Upper lobe of left lung (tissue), 6 donors: ENCODE data around the gene HTR6. TPM values are rescaled to one million over a fixed set of nuclear protein-coding genes. Genes with fewer than 3 reads are reported as not detected.

Source experiments
- ATAC-seq, 2 donors: fragments of 200-7000 bp; cut with Tn5 transposase; one replicate each; pipeline ENCODE4 v1.9.1; 2022; ENCODE audit warnings: mild to moderate bottlenecking in 2 of 2, moderate library complexity in 2 of 2; ENCODE audit not compliant: low FRiP score in 2 of 2
- DNase-seq, 2 donors: peaks; one replicate each; pipeline ENCODE4 v3.0.0-alpha.2; 2019 to 2020
- H3K27ac ChIP-seq, 4 donors: fragments of 200-600 bp; sonication (generic); one replicate each; pipeline ENCODE4 v1.5.1; 2016 to 2019
- H3K27me3 ChIP-seq, 4 donors: fragments of 200-600 bp; sonication (generic); one replicate each; pipeline ENCODE4 v1.5.1; 2017 to 2019
- H3K36me3 ChIP-seq, 4 donors: fragments of 200-600 bp; sonication (generic); one replicate each; pipeline ENCODE4 v1.5.1; 2016 to 2019
- H3K4me1 ChIP-seq, 4 donors: fragments of 200-600 bp; sonication (generic); one replicate each; pipeline ENCODE4 v1.5.1; 2018 to 2019
- H3K4me3 ChIP-seq, 4 donors: fragments of 200-600 bp; sonication (generic); one replicate each; pipeline ENCODE4 v1.5.1; 2017 to 2019; ENCODE audit warnings: mild to moderate bottlenecking in 2 of 4, moderate library complexity in 1 of 4
- H3K9me3 ChIP-seq, 4 donors: fragments of 200-600 bp; sonication (generic); one replicate each; pipeline ENCODE4 v1.5.1; 2018 to 2019
- CTCF ChIP-seq, 6 experiments: fragments of 450-650 bp in 4 of 6; fragments of 200-600 bp in 2 of 6; sonication (generic) in 2 of 6; IDR thresholded peaks; one replicate each; pipeline ENCODE4 v1.5.1; 2016 to 2019; ENCODE audit warnings: antibody characterized with exemption in 6 of 6
- EP300 ChIP-seq, 4 donors: sonication (generic); formaldehyde crosslinking; IDR thresholded peaks; one replicate each; pipeline ENCODE4 v1.5.1; 2017; ENCODE audit warnings: antibody characterized with exemption in 4 of 4, control low read depth in 2 of 4
- POLR2A ChIP-seq, 4 donors: fragments of 450-650 bp; IDR thresholded peaks; one replicate each; pipeline ENCODE4 v1.5.1; 2016 to 2017; ENCODE audit warnings: antibody characterized with exemption in 4 of 4, mild to moderate bottlenecking in 2 of 4
- POLR2AphosphoS5 ChIP-seq, 2 donors: sonication (generic); formaldehyde crosslinking; IDR thresholded peaks; one replicate each; pipeline ENCODE4 v1.5.1; 2017; ENCODE audit warnings: antibody characterized with exemption in 2 of 2
- WGBS, 2 donors: methylation state at CpG; one replicate each; pipeline ENCODE4 v1.1.5; 2017 to 2018; 5-methylcytosine and 5-hydroxymethylcytosine counted together
- total RNA-seq, 6 donors: library from RNA; depleted of rRNA in 4 of 6; stranded (reverse); fragments of >200 nt in 4 of 6; gene quantifications; one replicate each; pipeline versions ENCODE4 v1.1.0 to v1.2.1, GENCODE V29; 2016 to 2021
- donor health status: DM: no; HTN: no; CAD: no; lungs with moderate emphysema.
- donor health status: DM: no; HTN: yes; CAD: no; lungs with severe emphysema.

Gene HTR6
- total RNA-seq, 6 donors from 2014 or later = not detected

- no peak overlapping the region for H3K4me3 ChIP-seq
- no peak for DNase-seq
Measured at GRCh38 chr1:19619697-19620384, 44.8 kb upstream of the HTR6 start.

GRCh38 chr1:19620786-19621185 is 43.9 kb upstream of the HTR6 start:
- H3K27ac ChIP-seq = peak overlapping the region in 1 of 4 donors; percentile 14
- whole genome bisulfite sequencing, 2 donors = 88 to 92% methylated on average over 3 of the region's 3 CpGs
- ATAC-seq (peak in 1 of 2 donors; percentile 90), DNase-seq (no peak)
- peaks cover 0 to 28% (median 20%) of the 10 kb centered on the region in 4 donors for H3K36me3 ChIP-seq
- TF ChIP-seq POLR2A (IDR thresholded peaks at IDR 0.05) (no peak), POLR2AphosphoS5 (IDR thresholded peaks at IDR 0.05) (no peak), EP300 (IDR thresholded peaks at IDR 0.05) (no peak)
- H3K9me3 ChIP-seq = no peaks in the 10 kb centered on the region
- H3K4me1 ChIP-seq = peaks cover 0 to 6% (median 2%) of the 10 kb centered on the region in 4 donors
- H3K27me3 ChIP-seq = no peaks in the 10 kb centered on the region
- no peak overlapping the region for H3K4me3 ChIP-seq

More at GRCh38 chr1:19619697-19620384, 44.8 kb upstream of the HTR6 start:
- peaks cover 0 to 6% (median 2%) of the 10 kb centered on the region in 4 donors for H3K4me1 ChIP-seq
- peaks cover 0 to 21% (median 13%) of the 10 kb centered on the region in 4 donors for H3K36me3 ChIP-seq
- no peaks in the 10 kb centered on the region for H3K9me3 ChIP-seq
- ATAC-seq = no peak
- 61 to 69% methylated on average over 3 of the region's 3 CpGs for WGBS, 2 donors
- H3K27ac ChIP-seq = no peak overlapping the region
- no peaks in the 10 kb centered on the region for H3K27me3 ChIP-seq
- TF ChIP-seq EP300 (IDR thresholded peaks at IDR 0.05) = no peak
- no peak for TF ChIP-seq POLR2AphosphoS5 (IDR thresholded peaks at IDR 0.05)
- no peak for TF ChIP-seq CTCF (IDR thresholded peaks at IDR 0.05)
- TF ChIP-seq POLR2A (IDR thresholded peaks at IDR 0.05) = no peak

- H3K9me3 ChIP-seq = no peaks in the 10 kb centered on the region
- H3K4me1 ChIP-seq = peaks cover 0 to 6% (median 2%) of the 10 kb centered on the region in 4 donors
- ATAC-seq (peak in 1 of 2 donors; percentile 64), DNase-seq (no peak)
- H3K27ac ChIP-seq = peak overlapping the region in 3 of 4 donors; percentile 3 to 17 (median 14)
- TF ChIP-seq POLR2AphosphoS5 (IDR thresholded peaks at IDR 0.05) (no peak), POLR2A (IDR thresholded peaks at IDR 0.05) (no peak), EP300 (IDR thresholded peaks at IDR 0.05) (no peak), CTCF (IDR thresholded peaks at IDR 0.05) (no peak)
- H3K36me3 ChIP-seq = peaks cover 0 to 31% (median 23%) of the 10 kb centered on the region in 4 donors
- H3K27me3 ChIP-seq = no peaks in the 10 kb centered on the region
- H3K4me3 ChIP-seq = no peak overlapping the region
- 84 to 92% methylated on average over 4 of the region's 4 CpGs for WGBS, 2 donors
Measured at GRCh38 chr1:19621274-19621950, 43.3 kb upstream of the HTR6 start.

- Histone ChIP-seq H3K27ac (no peak overlapping the region), H3K4me3 (no peak overlapping the region), H3K36me3 (peaks cover 6 to 39% (median 31%) of the 10 kb centered on the region in 4 donors), H3K27me3 (no peaks in the 10 kb centered on the region), H3K9me3 (no peaks in the 10 kb centered on the region), H3K4me1 (peaks cover 0 to 6% (median 2%) of the 10 kb centered on the region in 4 donors)
- ATAC-seq (peak in 1 of 2 donors; percentile 13), DNase-seq (no peak)
- WGBS, 2 donors = 78 to 84% methylated on average over 1 of the region's 1 CpG
- TF ChIP-seq POLR2AphosphoS5 (IDR thresholded peaks at IDR 0.05) (no peak), CTCF (IDR thresholded peaks at IDR 0.05) (no peak), EP300 (IDR thresholded peaks at IDR 0.05) (no peak), POLR2A (IDR thresholded peaks at IDR 0.05) (no peak)
Measured at GRCh38 chr1:19622204-19622603, 42.5 kb upstream of the HTR6 start.

- WGBS, 2 donors = 71 to 97% methylated on average over 3 of the region's 3 CpGs
- no peak for ATAC-seq
- DNase-seq = no peak
- no peak for TF ChIP-seq EP300 (IDR thresholded peaks at IDR 0.05)
- no peak for TF ChIP-seq POLR2A (IDR thresholded peaks at IDR 0.05)
- Histone ChIP-seq H3K4me3 (no peak overlapping the region), H3K4me1 (peaks cover 0 to 6% (median 2%) of the 10 kb centered on the region in 4 donors), H3K27ac (no peak overlapping the region), H3K27me3 (no peaks in the 10 kb centered on the region), H3K36me3 (peaks cover 9 to 48% (median 40%) of the 10 kb centered on the region in 4 donors), H3K9me3 (no peaks in the 10 kb centered on the region)
Measured at GRCh38 chr1:19623523-19623922, 41.2 kb upstream of the HTR6 start.
